ENCODE data around the gene SOX11. TPM values are rescaled to one million over a fixed set of nuclear protein-coding genes. Genes with fewer than 3 reads are reported as not detected.

The SOX11 gene
- total RNA-seq, 1 donor from 2014 or later, result 31.6 TPM

DNA sequence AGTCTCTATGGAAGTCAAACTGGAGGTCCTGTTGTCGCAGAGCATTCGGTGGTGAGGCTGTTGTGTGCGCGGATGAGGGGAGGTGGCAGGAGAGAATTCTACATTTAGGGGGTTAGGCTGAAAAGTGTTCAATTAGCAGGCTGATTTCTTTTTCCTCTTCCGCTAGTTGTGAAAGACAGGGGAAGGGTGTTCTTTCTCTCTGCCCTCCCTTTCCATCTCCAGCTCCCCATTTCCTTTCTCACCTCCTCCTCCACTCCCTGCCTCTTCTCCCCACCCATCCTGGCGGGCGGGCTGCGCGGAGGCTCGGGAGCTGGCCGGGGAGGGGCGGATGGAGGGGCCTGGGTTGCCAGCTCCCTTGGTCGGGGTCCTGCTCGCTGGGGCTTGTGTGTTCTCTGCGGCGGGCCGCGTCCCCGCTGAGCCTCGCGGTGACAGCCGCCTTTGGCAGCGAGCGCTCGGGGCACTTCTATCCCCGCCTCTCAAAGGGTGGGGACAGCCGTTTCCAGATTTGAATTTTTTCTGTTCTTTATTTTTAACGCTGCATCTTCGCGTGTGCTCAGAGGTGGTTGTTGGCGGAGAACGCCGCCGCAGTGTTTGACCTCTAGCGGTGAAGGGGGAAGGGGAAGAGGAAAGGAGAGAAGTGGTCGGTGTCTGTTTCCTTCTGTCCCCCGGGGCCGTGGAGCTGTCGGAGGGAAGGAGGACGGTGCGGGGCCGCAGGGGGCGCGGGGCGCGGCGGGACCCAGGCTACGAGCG lies 3.6 kb downstream of the SOX11 start:
- Mint-ChIP-seq H3K27me3 (ENCODE audit: low read depth) (no peaks in the 10 kb centered on the region), H3K27ac (ENCODE audit: unreplicated experiment) (peak overlapping the region; percentile 95), H3K4me3 (ENCODE audit: unreplicated experiment) (peak overlapping the region; percentile 87), H3K9me3 (ENCODE audit: low read depth) (no peaks in the 10 kb centered on the region), H3K4me1 (ENCODE audit: low read depth) (peaks cover 39% of the 10 kb centered on the region), H3K36me3 (ENCODE audit: low read depth) (peaks cover 2% of the 10 kb centered on the region)
- DNase-seq (ENCODE audit: low spot score), result no peak
- peak; percentile 46 for TF ChIP-seq CTCF (IDR thresholded peaks at IDR 0.05)

DNA sequence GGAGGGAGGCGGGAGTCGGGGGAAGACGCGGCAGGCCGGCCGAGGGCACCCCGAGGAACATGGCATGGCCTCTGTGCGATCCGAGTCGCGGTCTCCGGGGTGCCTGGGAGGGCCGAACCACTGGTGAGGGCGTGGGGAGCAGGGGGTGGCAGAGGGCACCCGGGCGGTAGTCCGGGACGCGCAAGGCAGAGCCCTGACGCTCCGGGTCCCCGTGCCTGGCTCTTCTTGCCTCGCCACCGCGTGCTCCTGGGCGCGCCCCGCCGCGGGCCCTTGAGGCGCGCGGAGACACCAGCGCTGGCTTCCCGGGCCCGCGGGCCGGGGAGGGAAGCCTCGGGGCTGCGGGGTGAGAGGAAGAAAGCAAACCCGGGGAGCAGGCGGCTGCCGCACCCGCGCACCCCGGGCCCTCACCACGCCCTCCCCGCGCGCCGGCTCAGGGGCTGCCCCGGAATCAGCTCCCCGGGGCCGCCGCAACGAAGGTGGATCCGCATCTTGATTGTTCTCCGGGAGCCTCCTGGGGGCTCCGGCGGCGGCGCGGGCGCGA lies 4.3 kb downstream of the SOX11 start:
- Mint-ChIP-seq H3K27me3 (ENCODE audit: low read depth) (no peaks in the 10 kb centered on the region), H3K27ac (ENCODE audit: unreplicated experiment) (peak overlapping the region; percentile 95), H3K4me1 (ENCODE audit: low read depth) (peaks cover 42% of the 10 kb centered on the region), H3K36me3 (ENCODE audit: low read depth) (peaks cover 5% of the 10 kb centered on the region), H3K9me3 (ENCODE audit: low read depth) (no peaks in the 10 kb centered on the region), H3K4me3 (ENCODE audit: unreplicated experiment) (peak overlapping the region; percentile 87)
- peak; percentile 15 for TF ChIP-seq CTCF (IDR thresholded peaks at IDR 0.05)
- DNase-seq (ENCODE audit: low spot score), result no peak

DNA sequence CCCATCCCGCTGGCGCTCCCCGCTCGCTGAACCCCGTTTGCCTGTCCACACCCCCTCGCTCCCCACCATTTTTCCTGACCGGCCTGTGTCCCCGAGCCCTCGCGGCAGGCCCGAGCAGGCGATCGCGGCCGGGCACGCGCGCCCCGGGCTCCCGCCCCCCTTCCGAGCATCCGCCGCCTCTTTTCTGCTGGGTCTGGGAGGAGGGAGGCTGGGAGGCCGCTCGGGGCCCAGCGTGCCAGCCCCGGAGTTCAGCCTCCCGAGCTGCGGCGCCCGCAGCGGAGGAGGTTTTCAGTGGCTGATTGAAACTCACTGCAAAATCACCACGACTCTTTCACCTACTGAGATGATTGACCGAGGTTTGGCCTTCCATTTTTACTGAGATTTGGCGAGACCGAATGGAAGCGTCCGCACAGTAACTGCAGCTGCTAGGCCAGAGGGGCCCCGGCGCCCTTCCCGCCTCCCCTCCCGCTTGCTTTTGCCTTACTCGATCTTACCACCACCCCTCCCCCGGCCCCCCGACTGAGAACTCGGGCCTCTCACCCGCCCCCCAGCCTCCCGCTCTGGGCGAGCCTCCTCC lies 4.8 kb downstream of the SOX11 start:
- H3K27me3 Mint-ChIP-seq (ENCODE audit: low read depth), result no peaks in the 10 kb centered on the region
- H3K4me3 Mint-ChIP-seq (ENCODE audit: unreplicated experiment), result peak overlapping the region; percentile 76
- no peak for TF ChIP-seq CTCF (IDR thresholded peaks at IDR 0.05)
- peaks cover 5% of the 10 kb centered on the region for H3K36me3 Mint-ChIP-seq (ENCODE audit: low read depth)
- DNase-seq (ENCODE audit: low spot score), result no peak
- peak overlapping the region; percentile 84 for H3K27ac Mint-ChIP-seq (ENCODE audit: unreplicated experiment)
- peaks cover 42% of the 10 kb centered on the region for H3K4me1 Mint-ChIP-seq (ENCODE audit: low read depth)
- H3K9me3 Mint-ChIP-seq (ENCODE audit: low read depth), result no peaks in the 10 kb centered on the region

GRCh38 chr2:5697562-5697961 lies 5.4 kb downstream of the SOX11 start:
- H3K4me1 Mint-ChIP-seq (ENCODE audit: low read depth), result peaks cover 43% of the 10 kb centered on the region
- peak overlapping the region; percentile 84 for H3K27ac Mint-ChIP-seq (ENCODE audit: unreplicated experiment)
- no peak for TF ChIP-seq CTCF (IDR thresholded peaks at IDR 0.05)
- H3K9me3 Mint-ChIP-seq (ENCODE audit: low read depth), result no peaks in the 10 kb centered on the region
- DNase-seq (ENCODE audit: low spot score), result no peak
- H3K27me3 Mint-ChIP-seq (ENCODE audit: low read depth), result no peaks in the 10 kb centered on the region
- peak overlapping the region; percentile 76 for H3K4me3 Mint-ChIP-seq (ENCODE audit: unreplicated experiment)
- H3K36me3 Mint-ChIP-seq (ENCODE audit: low read depth), result peaks cover 5% of the 10 kb centered on the region

GRCh38 chr2:5698134-5698533 lies 6.0 kb downstream of the SOX11 start:
- Mint-ChIP-seq H3K36me3 (ENCODE audit: low read depth) (peaks cover 7% of the 10 kb centered on the region), H3K27me3 (ENCODE audit: low read depth) (no peaks in the 10 kb centered on the region)

More at GRCh38 chr2:5698134-5698533, 6.0 kb downstream of the SOX11 start:
- H3K4me3 Mint-ChIP-seq (ENCODE audit: unreplicated experiment), result peak overlapping the region; percentile 76
- no peak for TF ChIP-seq CTCF (IDR thresholded peaks at IDR 0.05)
- no peak for DNase-seq (ENCODE audit: low spot score)
- H3K9me3 Mint-ChIP-seq (ENCODE audit: low read depth), result no peaks in the 10 kb centered on the region
- peaks cover 48% of the 10 kb centered on the region for H3K4me1 Mint-ChIP-seq (ENCODE audit: low read depth)
- no peak overlapping the region for H3K27ac Mint-ChIP-seq (ENCODE audit: unreplicated experiment)

All from chondrocyte (in vitro differentiated cells).